ENCODE results near the gene TIGIT.
"Not testable (repeated sequence)": the region's sequence is repeated elsewhere in the genome, so short reads cannot be mapped to it uniquely, and the experiment has no call there.

The TIGIT gene

GRCh38 chr3:114293838-114294535 lies at the start of gene TIGIT:
TIGIT (plus strand) TSS chr3:114294028; CDS start chr3:114294062, 34 bp downstream.
- no peak for DNase-seq

DNA sequence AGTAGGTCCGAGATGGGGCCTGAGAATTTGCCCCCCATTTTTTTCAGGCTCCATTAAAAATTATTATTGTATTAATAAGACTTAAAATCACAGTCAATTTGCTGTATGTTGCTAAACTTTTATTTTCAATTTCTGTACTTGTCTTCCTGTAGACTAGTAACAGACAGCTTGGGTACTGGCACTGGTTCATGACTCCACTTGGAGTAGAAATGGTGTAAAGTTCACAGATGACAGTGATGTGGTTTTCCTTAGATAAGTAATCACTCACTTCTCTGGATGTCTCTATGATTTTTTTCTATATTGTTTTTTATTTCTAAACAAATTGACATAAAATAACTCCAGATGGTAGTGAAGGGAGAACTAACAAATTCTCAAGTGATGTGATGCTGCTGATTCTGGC lies 40.9 kb upstream of the TIGIT start:
- DNase-seq, result no peak

- DNase-seq, result no peak
Observed at GRCh38 chr3:114253505-114253904, 40.3 kb upstream of the TIGIT start.

- no peak for DNase-seq
Observed at GRCh38 chr3:114259566-114259965, 34.3 kb upstream of the TIGIT start.

- DNase-seq, result no peak
Observed at GRCh38 chr3:114260152-114260551, 33.7 kb upstream of the TIGIT start.

DNA sequence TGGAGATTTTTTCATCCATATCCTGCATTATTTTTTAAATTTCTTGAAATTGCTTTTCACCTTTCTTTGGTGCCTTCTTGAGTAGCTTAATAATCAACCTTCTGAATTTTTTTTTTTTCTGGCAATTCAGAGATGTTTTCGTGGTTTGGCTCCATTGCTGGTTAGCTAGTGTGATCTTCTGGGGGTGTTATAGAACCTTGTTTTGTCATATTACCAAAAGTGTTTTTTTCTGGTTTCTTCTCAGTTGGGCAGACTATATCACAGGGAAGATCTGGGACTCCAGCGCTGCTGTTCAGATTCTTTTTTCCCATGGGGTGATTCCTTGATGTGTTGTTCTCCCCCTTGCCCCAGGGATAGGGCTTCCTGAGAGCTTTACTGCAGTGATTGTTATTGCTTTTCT lies 23.8 kb upstream of the TIGIT start:
- DNase-seq, result no peak

GRCh38 chr3:114272271-114272670 lies 21.6 kb upstream of the TIGIT start:
- no peak for DNase-seq

- DNase-seq, result no peak
Observed at GRCh38 chr3:114274929-114275328, 18.9 kb upstream of the TIGIT start.

GRCh38 chr3:114276856-114277255 lies 17.0 kb upstream of the TIGIT start:
- not testable (repeated sequence) for DNase-seq

GRCh38 chr3:114284644-114285043 lies 9.2 kb upstream of the TIGIT start:
- DNase-seq, result no peak

GRCh38 chr3:114285648-114286230 lies 8.1 kb upstream of the TIGIT start:
- no peak for DNase-seq

DNA sequence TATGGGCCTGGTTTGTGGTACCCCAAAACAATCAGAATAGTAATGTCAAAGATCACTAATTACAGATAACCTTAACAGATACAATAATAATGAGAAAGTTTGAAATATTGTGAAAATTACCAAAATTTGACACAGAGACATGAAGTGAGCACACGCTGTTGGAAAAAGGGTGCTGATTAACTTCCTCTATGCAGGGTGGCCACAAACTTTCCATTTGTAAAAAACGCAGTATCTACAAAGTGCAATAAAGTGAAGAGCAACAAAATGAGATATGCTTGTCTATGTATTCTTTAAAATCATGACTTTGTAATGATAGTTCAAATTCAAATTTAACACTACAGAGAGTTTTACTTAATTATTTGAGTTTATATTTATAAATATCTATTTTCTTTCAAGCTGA lies 7.6 kb upstream of the TIGIT start:
- no peak for DNase-seq

- peak; percentile 53 to 68 for DNase-seq
Observed at GRCh38 chr3:114290911-114291901, 2.6 kb upstream of the TIGIT start.

DNA sequence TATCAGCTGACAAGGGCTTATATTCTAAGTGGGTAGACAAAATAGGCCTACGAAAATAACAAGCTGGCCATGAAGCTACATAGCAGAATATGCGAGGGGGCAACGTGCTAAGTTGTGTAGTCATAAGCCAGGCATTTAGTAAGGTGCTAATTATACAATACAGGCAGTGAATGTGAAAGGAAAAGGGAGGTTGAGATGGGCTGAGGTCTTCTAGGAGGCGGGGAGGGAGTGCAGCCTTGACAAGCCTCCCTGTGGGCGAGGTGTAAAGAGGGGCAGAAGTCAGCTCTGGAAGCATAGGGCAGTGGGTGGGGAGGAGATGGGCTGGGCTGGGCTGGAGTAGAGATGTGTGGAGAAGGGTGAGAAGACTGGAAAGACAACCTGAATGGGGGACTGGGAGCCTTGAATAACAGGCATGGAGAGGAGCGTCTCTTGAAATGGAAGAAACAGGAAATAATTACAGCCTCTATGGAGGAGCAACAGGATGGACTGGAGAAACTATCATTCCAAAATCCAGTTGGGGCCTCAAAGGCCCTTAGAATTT lies 1.2 kb downstream of the TIGIT start:
- DNase-seq, result no peak

DNA sequence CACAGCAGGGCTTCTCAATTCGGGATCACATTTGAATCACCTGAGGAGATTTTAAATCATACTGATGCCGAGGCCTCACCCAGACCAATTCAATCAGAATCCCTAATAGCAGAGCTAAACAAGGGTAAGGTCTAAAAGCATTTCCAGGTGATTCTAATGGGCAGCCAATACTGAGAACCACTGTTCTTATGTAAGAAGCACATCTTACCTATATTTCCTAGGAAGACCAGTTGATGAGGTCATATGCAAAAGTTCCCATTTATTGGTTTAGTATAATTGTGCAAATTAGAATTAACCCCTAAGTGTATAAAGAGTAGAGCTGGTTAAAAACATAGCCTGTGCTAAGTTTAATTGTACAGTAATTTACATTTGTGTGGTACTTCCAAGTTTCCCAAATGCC lies 2.1 kb downstream of the TIGIT start:
- no peak for DNase-seq

- peak; percentile 16 to 35 for DNase-seq
Observed at GRCh38 chr3:114299421-114299820, 5.6 kb downstream of the TIGIT start.

DNA sequence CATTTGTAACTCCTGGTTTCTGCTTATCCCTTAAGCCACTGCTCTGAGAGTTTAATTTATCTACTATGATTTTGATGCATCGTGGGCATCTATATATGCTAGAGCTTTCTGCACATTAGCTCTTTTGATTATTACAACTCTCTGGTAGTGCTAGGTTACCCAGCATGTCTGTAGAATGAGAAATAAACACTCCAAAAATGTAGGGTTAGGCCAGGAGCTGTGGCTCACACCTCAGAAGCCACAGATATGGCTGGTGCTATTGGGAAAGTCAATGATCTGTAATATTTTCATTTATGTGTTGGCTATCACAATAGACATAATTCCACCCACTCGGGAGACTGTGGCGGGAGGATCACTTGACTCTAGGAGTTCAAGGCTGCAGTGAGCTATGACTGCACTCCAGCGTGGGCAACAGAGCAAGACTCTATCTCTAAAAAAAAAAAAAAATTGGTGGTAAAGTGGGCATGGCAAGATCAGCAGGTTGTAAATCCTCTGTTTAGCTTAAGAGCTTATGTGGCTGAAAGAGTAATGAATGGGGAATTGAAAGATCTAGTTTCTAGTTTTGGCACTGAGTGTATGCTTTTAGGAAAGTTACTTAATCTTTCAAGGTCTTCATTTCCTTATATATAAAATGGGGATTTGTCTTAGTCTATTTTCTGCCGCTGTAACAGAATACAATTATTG lies 6.3 kb downstream of the TIGIT start:
- no peak for DNase-seq

DNA sequence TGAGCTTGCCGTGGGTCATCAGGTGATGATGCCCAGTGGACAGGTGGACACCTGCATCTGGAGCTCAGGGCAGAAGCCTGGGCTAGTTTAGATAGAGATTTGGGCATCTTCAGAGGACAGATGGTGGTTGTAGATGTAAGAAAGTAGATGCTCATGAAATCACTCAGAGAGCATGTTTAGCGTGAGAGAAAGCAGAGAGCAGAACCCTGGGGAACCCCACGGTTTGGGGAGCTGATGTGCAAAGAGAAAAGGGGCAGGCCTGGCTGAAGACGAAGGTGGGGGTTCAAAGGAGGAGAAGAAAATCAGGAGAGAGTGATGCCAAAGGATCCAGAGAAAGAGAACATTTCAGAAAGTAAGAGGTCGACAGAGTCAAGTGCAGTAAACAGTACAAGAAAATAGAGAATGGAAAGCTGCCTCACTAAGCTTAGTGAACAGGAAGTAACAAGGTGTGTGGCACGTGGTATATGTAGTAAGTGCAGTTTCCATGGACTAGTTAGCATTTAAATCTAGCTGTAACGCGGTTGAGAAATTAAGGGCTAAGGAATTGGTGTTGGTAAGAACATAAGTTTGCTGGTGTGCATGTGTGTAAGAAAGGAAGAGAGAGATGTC lies 13.5 kb downstream of the TIGIT start:
- no peak for DNase-seq

DNA sequence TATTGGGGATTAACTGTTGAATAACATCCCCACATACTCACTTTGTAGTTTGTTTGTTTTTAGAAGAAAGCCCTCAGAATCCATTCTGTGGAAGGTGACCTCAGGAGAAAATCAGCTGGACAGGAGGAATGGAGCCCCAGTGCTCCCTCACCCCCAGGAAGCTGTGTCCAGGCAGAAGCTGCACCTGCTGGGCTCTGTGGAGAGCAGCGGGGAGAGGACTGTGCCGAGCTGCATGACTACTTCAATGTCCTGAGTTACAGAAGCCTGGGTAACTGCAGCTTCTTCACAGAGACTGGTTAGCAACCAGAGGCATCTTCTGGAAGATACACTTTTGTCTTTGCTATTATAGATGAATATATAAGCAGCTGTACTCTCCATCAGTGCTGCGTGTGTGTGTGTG lies 14.0 kb downstream of the TIGIT start:
- no peak for DNase-seq

GRCh38 chr3:114308377-114308776 lies 14.5 kb downstream of the TIGIT start:
- no peak for DNase-seq

DNA sequence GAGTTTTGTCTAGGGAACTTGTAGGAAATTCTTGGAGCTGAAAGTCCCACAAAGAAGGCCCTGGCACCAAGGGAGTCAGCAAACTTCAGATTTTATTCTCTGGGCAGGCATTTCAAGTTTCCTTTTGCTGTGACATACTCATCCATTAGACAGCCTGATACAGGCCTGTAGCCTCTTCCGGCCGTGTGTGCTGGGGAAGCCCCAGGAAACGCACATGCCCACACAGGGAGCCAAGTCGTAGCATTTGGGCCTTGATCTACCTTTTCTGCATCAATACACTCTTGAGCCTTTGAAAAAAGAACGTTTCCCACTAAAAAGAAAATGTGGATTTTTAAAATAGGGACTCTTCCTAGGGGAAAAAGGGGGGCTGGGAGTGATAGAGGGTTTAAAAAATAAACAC lies 15.0 kb downstream of the TIGIT start:
- no peak for DNase-seq

GRCh38 chr3:114310695-114311094 lies 16.9 kb downstream of the TIGIT start:
- DNase-seq, result no peak

Measured in Kasumi-1 (cell line).